NB4 (cell line): Measurements from ENCODE around the gene SRPRA.

ENCODE experiments used
- DNase-seq: peaks from one replicate; pipeline ENCODE4 v3.0.0; 2010; ENCODE audit warnings: low read depth
- H3K4me3 ChIP-seq: one replicate; pipeline ENCODE4 v1.5.1; 2011; ENCODE audit warnings: mild to moderate bottlenecking, low read depth, low read length, moderate library complexity
- MYC ChIP-seq: IDR thresholded peaks from 2 replicates; pipeline ENCODE4 v1.6.1; 2011; ENCODE audit warnings: low read depth, low read length
- POLR2A ChIP-seq: IDR thresholded peaks from 2 replicates; pipeline ENCODE4 v1.6.1; 2011; ENCODE audit warnings: mild to moderate bottlenecking; ENCODE audit not compliant: insufficient read length; ENCODE audit errors: extremely low read depth
- TF ChIP-seq, protein P1 (sequence below): IDR thresholded peaks from 2 replicates; pipeline ENCODE4 v1.6.1; 2011; ENCODE audit warnings: low read depth, low read length
- TF ChIP-seq, protein P2 (sequence below): IDR thresholded peaks from one replicate; pipeline ENCODE4 v1.5.1; 2012; ENCODE audit warnings: low read depth, low read length

SRPRA gene

DNA sequence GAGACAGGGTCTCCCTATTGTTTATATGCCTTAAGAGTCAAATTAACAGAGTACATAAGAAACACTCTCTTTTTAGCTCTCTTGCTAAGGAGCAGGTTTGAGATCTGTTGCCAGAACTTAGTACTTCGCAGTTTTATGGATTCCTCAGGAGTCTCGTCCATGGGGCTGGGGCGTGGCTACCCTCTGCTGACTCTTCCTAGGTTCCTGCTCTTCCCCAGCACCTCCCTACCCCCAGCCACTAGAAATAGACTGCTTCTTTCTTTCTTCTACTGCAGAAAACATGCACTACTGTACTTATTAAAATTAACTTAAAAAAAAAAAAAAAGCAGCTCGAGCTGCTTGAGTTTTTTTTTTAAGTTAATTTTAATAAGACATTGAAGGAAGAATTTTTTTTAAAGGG, 49.1 kb downstream of the SRPRA start:
- no peak overlapping the region for H3K4me3 ChIP-seq
- DNase-seq: no peak
- TF ChIP-seq, protein P1, sequence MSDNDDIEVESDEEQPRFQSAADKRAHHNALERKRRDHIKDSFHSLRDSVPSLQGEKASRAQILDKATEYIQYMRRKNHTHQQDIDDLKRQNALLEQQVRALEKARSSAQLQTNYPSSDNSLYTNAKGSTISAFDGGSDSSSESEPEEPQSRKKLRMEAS: no peak
- TF ChIP-seq, protein P2, sequence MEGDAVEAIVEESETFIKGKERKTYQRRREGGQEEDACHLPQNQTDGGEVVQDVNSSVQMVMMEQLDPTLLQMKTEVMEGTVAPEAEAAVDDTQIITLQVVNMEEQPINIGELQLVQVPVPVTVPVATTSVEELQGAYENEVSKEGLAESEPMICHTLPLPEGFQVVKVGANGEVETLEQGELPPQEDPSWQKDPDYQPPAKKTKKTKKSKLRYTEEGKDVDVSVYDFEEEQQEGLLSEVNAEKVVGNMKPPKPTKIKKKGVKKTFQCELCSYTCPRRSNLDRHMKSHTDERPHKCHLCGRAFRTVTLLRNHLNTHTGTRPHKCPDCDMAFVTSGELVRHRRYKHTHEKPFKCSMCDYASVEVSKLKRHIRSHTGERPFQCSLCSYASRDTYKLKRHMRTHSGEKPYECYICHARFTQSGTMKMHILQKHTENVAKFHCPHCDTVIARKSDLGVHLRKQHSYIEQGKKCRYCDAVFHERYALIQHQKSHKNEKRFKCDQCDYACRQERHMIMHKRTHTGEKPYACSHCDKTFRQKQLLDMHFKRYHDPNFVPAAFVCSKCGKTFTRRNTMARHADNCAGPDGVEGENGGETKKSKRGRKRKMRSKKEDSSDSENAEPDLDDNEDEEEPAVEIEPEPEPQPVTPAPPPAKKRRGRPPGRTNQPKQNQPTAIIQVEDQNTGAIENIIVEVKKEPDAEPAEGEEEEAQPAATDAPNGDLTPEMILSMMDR: no peak
- TF ChIP-seq MYC (no peak), POLR2A (no peak)

DNA sequence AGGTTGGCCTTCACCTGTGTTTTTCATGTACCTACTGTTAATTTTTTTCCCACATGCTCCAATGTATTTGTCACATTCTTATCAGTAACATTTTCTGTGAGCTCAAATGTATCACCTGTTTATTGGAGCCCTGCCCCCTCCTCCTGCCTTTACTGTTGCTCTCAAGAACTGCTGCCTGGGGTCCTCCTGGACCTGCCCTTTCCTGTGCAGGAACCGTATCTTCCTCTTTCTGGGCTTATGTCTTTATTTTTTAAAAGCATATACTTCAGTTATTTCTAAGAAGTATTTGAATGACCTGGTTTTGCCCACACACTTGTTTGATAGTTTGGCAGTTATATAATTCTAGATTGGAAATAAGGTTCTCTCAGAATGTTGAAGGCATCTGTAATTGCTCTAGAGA, 51.2 kb downstream of the SRPRA start:
- peak; percentile 36 for DNase-seq
- TF ChIP-seq, protein P2: no peak
- TF ChIP-seq, protein P1: no peak
- TF ChIP-seq POLR2A: no peak
- TF ChIP-seq MYC: no peak
- no peak overlapping the region for H3K4me3 ChIP-seq

DNA sequence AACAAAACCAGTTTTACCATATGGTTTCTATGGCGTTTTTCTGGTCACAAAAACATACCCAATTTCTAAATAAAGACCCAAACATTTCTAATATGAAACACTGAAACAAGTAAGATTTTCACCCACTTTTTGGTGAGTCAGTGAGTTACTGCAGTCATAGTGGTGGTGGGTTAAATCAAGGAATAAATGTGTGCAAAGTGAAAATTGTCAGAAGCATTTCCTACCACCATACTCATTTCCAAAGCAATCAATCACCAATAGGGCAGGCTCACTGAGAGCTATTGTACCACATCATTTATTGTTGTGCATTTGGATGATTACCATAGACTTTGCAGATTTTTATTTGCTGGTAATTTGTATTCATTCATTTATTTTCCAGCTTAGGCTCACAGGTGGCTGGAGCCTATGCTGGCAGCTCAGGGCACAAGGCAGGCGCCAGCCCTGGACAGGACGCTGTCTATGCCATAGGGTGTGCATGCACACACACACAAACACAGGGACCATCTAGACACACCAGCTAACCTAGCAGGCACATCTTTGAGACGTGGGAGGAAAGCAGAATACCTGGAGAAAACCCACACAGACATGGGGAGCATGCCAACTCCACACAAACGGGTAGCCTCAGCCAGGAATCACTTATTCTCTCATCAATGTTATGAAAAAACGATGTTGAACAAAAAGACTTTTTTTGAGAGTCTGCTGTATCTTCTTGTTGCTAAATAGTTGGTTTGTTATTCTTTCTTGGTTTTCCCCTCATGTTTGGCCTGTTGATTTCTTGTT, 52.0 kb downstream of the SRPRA start:
- no peak overlapping the region for H3K4me3 ChIP-seq
- TF ChIP-seq, protein P1: no peak
- DNase-seq: no peak

DNA sequence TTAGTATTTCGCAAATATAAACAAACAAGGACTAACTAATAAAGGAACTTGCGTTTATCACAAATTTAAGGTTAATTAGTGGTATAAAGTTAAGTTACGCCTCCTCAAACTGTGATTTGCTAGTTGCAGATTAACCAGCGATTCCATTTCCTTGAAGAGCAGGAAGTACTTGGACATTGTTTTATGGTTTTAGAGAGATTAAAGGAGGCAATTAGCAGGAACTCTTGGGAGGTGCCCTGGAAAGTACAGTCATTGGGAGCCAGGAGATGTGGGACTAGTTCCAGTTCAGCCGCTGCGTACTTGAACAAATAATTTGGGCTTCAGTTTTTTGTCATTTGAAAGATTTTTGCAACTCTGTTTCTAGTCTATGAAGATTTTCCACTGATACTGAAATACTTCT, 53.9 kb downstream of the SRPRA start:
- TF ChIP-seq, protein P1: no peak
- TF ChIP-seq, protein P2: no peak
- TF ChIP-seq POLR2A (no peak), MYC (no peak)
- H3K4me3 ChIP-seq: no peak overlapping the region
- DNase-seq: no peak

DNA sequence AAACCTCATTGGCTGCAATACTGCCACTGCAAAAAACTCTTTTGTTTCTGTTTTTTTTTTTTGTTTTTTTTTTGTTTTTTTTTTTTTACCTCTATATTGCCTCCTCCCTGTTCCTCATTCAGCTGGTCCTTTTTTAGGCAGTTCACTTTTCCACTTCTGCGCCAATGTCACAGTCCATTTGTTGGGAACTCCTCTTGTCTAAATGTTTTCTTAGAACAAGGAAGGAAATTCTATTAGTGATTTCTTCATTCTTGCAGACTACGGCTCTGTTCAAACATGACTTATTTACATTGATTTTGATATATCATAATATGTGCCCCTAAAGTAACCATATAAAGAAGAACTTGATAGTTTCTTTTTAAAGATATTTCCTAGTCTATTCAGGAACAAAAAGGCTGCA, 54.3 kb downstream of the SRPRA start:
- TF ChIP-seq POLR2A (no peak), MYC (no peak)
- TF ChIP-seq, protein P2: no peak
- TF ChIP-seq, protein P1: no peak
- no peak for DNase-seq
- no peak overlapping the region for H3K4me3 ChIP-seq
